Measurements from ENCODE around the gene TMEM18. TPM values are rescaled to one million over a fixed set of nuclear protein-coding genes. Genes with fewer than 3 reads are reported as not detected.

Gene TMEM18
- total RNA-seq, 4 donors from 2014 or later = 15.1 to 20.5 (median 17.1) TPM

DNA sequence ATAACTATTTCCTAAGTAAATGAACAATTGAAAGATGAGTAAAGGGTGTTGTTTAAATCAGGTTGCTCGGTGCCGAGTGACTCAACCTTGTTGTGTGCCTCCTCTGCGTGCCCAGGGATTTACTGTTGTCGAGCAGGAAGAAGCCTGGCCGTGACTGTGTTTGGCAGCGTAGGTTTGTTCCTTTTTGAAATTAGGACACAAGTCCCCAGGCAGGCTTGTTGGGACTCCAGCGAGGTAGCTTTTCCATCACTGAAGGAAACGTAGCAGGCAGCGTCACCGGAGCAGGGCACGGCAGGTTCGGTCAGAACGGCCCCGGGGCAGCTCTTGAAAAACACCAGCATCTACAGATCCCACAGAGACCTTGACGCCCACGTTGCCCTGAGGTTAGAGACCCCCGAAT, 48.6 kb downstream of the TMEM18 start:
- 69 to 74% methylated on average over 17 of the region's 17 CpGs for WGBS, 2 donors
- intact Hi-C loops (cut with DNase I; ENCODE audit: low total_unique reads) = no loop called here
- H3K4me3 ChIP-seq (ENCODE audit: low read depth, poor library complexity, severe bottlenecking) = no peak overlapping the region
- DNase-seq (ENCODE audit: low spot score in 2 of 2) = peak in 1 of 2 donors; percentile 79
- no peak for TF ChIP-seq POLR2A (IDR thresholded peaks at IDR 0.05)
- TF ChIP-seq, protein P1, sequence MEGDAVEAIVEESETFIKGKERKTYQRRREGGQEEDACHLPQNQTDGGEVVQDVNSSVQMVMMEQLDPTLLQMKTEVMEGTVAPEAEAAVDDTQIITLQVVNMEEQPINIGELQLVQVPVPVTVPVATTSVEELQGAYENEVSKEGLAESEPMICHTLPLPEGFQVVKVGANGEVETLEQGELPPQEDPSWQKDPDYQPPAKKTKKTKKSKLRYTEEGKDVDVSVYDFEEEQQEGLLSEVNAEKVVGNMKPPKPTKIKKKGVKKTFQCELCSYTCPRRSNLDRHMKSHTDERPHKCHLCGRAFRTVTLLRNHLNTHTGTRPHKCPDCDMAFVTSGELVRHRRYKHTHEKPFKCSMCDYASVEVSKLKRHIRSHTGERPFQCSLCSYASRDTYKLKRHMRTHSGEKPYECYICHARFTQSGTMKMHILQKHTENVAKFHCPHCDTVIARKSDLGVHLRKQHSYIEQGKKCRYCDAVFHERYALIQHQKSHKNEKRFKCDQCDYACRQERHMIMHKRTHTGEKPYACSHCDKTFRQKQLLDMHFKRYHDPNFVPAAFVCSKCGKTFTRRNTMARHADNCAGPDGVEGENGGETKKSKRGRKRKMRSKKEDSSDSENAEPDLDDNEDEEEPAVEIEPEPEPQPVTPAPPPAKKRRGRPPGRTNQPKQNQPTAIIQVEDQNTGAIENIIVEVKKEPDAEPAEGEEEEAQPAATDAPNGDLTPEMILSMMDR (IDR thresholded peaks at IDR 0.05) = no peak

DNA sequence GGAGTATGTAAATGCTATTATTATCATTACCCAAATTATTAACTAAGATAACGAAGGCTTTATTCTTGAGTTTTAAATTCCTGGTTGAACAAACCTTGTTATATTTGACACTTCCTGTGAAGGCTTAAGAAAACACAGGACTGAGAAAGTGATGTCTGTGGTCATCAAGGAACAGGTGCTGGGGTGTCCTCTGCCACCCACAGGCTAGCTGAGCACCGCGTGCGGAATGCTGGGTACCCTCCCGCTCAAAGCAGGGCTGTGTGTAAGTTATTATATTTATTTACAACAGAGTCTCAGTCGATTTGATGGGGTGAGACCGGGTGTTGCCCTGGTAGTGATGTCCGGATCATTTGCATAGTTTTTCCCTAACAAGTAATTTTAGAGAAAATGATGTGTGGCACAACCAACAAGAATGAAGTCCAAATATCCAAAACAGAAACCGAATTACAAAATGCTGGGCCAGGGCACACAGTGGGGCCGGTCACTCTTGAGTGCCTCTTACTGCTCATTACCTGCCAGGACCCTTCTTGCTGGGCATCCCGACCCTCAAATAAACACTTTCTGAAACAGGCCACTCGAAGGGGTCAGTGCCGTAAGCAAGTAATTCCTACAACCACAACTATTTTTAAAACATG, 49.2 kb downstream of the TMEM18 start:
- H3K4me3 ChIP-seq (ENCODE audit: low read depth, poor library complexity, severe bottlenecking) = no peak overlapping the region
- 89 to 90% methylated on average over 13 of the region's 13 CpGs for WGBS, 2 donors
- peak in 1 of 2 donors; percentile 60 for DNase-seq (ENCODE audit: low spot score in 2 of 2)
- intact Hi-C loops (cut with DNase I; ENCODE audit: low total_unique reads) = no loop called here
- TF ChIP-seq, protein P1 (IDR thresholded peaks at IDR 0.05) = no peak
- TF ChIP-seq POLR2A (IDR thresholded peaks at IDR 0.05) = no peak

DNA sequence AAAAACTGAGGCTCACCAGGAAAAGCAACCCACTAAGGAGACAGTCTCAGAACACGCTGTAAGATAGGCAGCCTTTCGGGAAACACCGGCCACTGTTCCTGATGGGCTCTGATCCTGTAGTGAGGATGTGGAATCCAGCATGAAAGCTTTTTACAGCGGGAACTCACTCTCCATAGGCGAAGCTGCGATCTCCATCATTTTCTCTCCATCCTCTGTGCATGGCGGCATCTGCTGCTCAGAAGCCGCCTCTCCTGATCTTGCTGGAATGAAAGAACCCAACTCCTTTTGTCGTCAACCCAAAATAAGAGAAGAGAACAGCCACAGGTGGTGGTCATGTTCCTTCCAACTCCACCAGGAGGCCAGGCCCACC, 49.9 kb downstream of the TMEM18 start:
- 92% methylated on average over 9 of the region's 9 CpGs for WGBS, 2 donors
- no peak for TF ChIP-seq POLR2A (IDR thresholded peaks at IDR 0.05)
- TF ChIP-seq, protein P1 (IDR thresholded peaks at IDR 0.05) = no peak
- intact Hi-C loops (cut with DNase I; ENCODE audit: low total_unique reads) = no loop called here
- DNase-seq (ENCODE audit: low spot score in 2 of 2) = peak in 1 of 2 donors; percentile 68
- H3K4me3 ChIP-seq (ENCODE audit: low read depth, poor library complexity, severe bottlenecking) = no peak overlapping the region

DNA sequence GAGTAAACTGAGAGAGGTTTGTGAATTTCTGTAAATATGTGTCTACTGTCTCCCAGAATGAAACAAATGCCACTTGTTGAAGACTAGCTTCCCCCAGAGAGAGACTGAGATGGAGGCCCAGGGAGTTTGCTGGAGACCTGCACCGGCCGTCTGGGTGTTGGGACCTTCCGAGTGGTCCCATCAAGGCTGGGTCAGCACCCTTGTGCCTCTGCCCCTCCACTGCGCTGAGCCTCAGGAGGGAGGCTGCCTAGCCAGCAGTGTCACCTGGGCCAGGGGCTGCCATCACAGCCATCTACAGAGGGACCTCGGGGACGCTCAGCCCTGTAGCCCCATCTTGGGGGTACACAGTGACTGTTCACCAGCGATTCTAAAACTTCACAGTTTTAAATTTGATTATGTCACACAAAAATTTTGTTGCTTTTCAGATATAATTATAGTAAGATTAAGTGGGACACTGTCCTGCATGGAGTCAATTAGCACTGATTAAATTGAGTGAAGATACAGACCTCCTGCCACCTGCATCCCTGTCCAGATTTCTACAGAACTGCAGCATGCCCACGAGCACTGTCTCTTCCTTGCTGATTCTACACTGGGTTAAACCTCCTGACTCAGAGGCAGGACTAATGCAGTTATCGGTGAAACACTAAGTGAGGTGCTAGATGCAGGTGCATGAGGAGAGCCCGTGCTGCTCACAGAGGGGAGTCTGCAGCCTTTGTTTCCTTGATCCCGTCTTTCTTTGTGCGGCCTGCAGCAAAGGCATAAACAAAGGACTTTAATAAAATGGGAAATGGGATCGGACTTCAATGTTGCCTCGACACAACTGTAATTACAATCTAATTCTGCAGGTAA, 50.5 kb downstream of the TMEM18 start:
- DNase-seq (ENCODE audit: low spot score in 2 of 2) = peak in 1 of 2 donors; percentile 63
- 90 to 91% methylated on average over 12 to 14 of the region's 14 CpGs for WGBS, 2 donors
- intact Hi-C loops (cut with DNase I; ENCODE audit: low total_unique reads) = no loop called here
- H3K4me3 ChIP-seq (ENCODE audit: low read depth, poor library complexity, severe bottlenecking) = no peak overlapping the region
- TF ChIP-seq POLR2A (IDR thresholded peaks at IDR 0.05) = no peak
- TF ChIP-seq, protein P1 (IDR thresholded peaks at IDR 0.05) = no peak

- no peak overlapping the region for H3K4me3 ChIP-seq (ENCODE audit: low read depth, poor library complexity, severe bottlenecking)
- 70 to 74% methylated on average over 12 of the region's 12 CpGs for WGBS, 2 donors
- DNase-seq (ENCODE audit: low spot score in 2 of 2) = peak in 1 of 2 donors; percentile 57
- intact Hi-C loops (cut with DNase I; ENCODE audit: low total_unique reads) = no loop called here
- TF ChIP-seq POLR2A (IDR thresholded peaks at IDR 0.05) = no peak
- TF ChIP-seq, protein P1 (IDR thresholded peaks at IDR 0.05) = no peak
Measured at GRCh38 chr2:625415-626333, 51.5 kb downstream of the TMEM18 start.

Measured in lower leg skin (tissue), 4 donors.